ENCODE data around the gene HDDC3. TPM values are rescaled to one million over a fixed set of nuclear protein-coding genes. Genes with fewer than 3 reads are reported as not detected.
"Not testable (repeated sequence)": the region's sequence is repeated elsewhere in the genome, so short reads cannot be mapped to it uniquely, and the experiment has no call there.

Gene HDDC3
- total RNA-seq, 1 experiment from 2014 or later = 51.9 TPM

DNA sequence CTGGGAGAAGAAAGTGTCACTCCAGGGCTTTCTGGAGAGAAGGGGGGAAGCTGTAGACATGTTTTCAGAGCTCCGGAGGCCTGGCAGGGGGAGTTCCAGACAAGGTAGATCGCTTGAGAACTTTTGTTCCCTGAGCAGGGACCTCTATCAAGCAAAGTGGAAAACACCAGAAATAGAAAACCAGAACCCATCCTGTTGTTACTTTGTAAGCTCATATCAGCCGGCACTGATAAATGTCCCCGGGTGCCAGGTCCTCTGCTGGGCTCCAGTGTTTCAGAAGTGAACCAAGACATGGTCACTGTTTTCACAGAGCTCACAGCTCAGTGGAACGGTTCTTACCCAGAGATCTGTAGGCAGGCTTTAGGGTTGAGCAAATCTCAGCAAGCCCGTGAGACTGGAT is 13.5 kb downstream of the HDDC3 start:
- no peaks in the 10 kb centered on the region for H3K9me3 ChIP-seq
- no peak overlapping the region for H3K4me3 ChIP-seq
- no peaks in the 10 kb centered on the region for H3K27me3 ChIP-seq
- no peak for DNase-seq
- peaks cover 36% of the 10 kb centered on the region for H3K36me3 ChIP-seq

DNA sequence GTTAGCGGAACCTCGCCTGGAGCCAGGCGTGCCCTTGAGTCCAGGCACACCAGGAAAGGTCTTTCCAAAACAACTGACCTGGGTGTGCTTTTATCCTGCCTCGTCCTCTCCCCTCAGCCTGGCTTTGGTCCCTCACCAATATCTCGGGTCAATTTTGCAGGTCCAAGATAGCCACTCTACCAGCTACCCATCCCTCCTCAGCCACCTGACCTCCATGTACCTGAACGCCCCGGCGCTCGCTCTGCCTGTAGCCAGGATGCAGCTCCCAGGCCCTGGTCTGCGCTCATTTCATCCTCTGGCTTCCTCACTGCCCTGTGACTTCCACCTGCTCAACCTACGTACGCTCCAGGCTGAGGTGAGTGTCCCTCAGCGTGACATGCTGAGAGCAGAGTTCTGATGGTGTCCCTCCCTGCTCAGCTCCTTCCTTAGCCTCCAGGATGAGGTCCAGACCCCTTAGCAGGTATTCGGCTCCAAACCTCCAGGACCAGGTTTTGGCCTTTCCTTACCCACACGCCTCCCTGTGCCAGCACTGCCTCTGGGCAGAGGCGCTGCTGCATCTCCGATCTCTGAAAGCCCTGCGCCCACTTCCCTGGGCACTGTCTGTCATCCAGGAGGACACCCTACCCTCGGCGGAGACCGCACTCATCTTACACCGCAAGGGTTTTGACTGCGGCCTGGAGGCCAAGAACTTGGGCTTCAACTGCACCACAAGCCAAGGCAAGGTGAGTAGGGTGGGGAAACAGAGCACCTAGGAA is 14.1 kb downstream of the HDDC3 start:
- DNase-seq = no peak

DNA sequence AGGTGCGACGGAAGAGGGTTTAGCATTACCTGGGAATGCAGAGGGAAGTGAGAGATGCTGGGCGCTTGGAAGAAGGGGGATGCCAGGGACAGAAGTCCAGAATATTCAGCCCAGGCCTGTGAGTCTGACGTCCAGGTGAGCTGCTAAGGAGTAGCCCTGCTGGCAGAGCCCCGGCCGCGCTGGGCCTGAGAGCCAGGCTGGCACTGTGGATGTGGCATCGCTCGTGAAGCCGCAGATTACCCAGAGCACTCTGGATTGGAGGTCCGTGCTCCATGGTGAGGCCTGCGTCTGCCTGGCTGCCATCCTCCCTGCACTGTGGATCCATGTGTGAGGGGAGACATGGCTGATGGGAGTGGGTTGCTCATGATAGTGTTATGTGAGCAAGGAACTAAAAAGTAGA is 14.8 kb downstream of the HDDC3 start:
- Histone ChIP-seq H3K9me3 (no peaks in the 10 kb centered on the region), H3K36me3 (peaks cover 43% of the 10 kb centered on the region), H3K4me3 (no peak overlapping the region), H3K27me3 (no peaks in the 10 kb centered on the region)
- DNase-seq = no peak

More for the DNA sequence above, 14.1 kb downstream of the HDDC3 start:
- Histone ChIP-seq H3K9me3 (no peaks in the 10 kb centered on the region), H3K27me3 (no peaks in the 10 kb centered on the region), H3K36me3 (peaks cover 38% of the 10 kb centered on the region), H3K4me3 (no peak overlapping the region)

DNA sequence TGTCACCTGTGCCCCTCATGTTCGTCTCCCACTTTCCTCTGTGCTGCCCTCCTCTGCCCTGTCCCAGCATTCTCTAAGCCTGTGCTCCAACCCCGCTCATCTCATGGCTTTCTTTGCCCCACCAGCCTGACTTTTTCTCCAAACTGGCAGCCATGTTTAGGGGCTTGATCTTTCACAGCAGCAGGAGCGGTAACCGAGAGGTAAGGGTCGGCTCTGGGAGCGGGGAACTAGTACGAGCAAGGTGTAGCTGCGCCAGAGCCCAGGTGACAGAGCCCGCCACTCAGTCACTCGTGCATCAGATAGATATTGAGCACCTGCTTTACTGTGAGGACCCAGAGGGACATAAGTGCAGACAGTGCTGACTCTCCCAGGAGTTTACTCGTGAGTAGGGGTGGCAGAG is 15.9 kb downstream of the HDDC3 start:
- Histone ChIP-seq H3K27me3 (no peaks in the 10 kb centered on the region), H3K36me3 (peaks cover 48% of the 10 kb centered on the region), H3K9me3 (no peaks in the 10 kb centered on the region), H3K4me3 (no peak overlapping the region)
- no peak for DNase-seq

DNA sequence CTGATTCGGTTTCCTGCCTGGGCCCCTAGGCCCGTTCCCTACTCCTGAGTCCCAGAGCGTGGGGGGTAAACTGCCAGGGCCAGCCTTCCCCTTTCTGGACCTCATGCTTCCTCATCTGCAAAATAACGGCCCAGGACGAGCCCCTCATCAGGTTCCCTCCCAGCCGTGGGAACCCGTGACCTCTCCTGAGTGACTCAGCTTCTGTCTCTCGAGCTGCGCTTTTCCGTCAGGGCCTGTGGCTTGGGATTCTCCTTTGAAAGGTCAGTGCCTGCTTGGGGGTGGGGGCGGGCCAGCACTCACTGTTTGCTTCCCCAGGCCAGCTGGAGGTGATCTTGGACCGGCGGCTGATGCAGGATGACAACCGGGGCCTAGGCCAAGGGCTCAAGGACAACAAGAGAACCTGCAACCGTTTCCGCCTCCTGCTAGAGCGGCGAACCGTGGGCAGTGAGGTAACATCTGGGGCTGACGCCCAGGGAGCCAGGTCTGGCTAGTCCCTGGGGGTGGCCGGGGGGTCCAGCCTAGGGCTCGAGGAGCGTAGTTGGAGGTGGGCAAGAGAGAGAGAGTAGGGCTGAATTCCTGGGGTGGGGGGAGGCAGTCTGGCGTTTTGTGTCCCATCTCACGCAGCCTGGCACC is 16.4 kb downstream of the HDDC3 start:
- no peaks in the 10 kb centered on the region for H3K9me3 ChIP-seq
- H3K36me3 ChIP-seq = peaks cover 47% of the 10 kb centered on the region
- no peak overlapping the region for H3K4me3 ChIP-seq
- H3K27me3 ChIP-seq = no peaks in the 10 kb centered on the region
- DNase-seq = no peak

DNA sequence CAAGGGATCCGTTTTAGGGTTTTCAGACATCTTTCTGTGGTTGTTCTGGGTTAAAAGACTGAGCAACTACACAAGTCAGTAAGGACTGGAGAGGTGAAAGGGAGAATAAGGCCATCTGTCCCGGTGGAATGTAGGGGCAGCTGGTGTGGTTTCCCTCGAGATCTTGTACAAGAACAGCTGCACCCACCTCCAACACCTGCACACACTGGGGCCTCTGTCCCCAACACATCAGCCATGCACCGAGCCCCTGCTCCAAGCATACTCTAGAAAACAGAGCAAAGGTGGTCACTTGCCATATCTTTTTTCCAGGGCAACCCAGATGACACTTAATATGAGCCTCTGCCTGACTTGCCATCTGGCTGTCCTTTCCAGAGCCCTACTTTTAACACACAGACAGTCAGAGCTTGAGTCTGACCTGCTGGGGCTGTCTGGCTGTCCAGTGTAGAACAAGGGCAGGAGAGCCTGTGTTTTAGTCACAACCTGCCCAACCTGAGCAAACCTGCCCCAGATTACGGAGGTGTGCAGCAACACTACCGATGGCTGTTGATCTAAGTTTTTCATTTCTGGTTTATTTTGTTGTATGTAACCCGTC is 17.0 kb downstream of the HDDC3 start:
- Histone ChIP-seq H3K9me3 (no peaks in the 10 kb centered on the region), H3K27me3 (no peaks in the 10 kb centered on the region), H3K4me3 (no peak overlapping the region), H3K36me3 (peaks cover 50% of the 10 kb centered on the region)
- DNase-seq = no peak

DNA sequence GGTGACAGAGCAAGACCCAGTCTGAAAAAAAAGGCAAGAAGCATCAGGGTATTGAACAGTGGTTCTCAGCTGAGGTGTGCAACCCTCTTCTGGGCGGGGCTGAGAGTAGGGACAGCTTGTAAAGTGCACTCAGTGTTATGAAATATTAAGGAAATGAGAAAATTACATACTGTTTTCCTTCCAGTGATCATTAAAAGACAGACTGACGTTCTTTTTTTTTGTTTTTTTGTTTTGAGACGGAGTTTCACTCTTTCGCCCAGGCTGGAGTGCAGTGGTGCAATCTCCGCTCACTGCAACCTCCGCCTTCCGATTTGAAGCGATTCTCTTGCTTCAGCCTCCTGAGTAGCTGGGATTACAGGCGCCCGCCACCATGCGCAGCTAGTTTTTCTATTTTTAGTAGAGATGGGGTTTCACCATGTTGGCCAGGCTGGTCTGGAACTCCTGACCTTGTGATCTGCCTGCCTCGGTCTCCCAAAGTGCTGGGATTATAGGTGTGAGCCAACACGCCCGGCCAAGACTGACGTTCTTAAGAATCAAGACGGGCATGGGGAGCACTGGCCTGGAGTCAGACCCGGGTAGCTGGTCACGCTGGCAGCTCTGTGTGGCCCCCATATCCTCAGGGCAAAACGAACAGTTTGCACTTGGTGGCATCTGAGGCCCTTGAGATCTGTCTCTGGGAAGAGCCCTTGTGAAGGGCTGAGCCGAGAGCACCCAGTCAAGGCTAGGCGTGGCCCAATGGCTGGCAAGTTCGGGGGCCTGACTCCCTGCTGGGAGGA is 17.9 kb downstream of the HDDC3 start:
- H3K4me3 ChIP-seq = no peak overlapping the region
- H3K9me3 ChIP-seq = no peaks in the 10 kb centered on the region
- DNase-seq = no peak
- no peaks in the 10 kb centered on the region for H3K27me3 ChIP-seq
- peaks cover 51% of the 10 kb centered on the region for H3K36me3 ChIP-seq

DNA sequence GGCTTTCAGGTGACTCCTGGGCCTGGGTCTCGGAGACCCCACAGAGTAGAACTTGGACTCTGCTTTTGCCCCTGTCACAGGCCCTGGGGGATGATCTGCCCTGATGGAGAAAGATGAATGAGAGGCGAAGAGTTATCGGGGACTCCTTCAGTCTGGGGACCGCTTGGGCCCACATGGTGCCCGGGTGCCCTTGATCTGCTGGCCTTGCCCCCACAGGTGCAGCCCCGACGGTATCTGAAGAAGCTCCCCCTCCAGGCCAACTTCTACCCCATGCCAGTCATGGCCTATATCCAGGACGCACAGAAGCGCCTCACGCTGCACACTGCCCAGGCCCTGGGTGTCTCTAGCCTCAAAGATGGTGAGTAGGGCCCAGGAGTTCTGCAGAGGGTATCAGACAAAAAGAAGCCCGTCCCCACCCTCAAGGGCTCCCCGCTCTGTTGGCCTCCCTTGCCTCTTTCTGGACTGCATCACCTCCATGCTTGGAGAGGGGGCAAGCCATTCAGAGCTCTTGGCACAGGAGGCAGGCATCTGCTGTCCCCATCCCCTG is 18.9 kb downstream of the HDDC3 start:
- peaks cover 42% of the 10 kb centered on the region for H3K36me3 ChIP-seq
- no peak for DNase-seq
- no peaks in the 10 kb centered on the region for H3K9me3 ChIP-seq
- no peak overlapping the region for H3K4me3 ChIP-seq
- no peaks in the 10 kb centered on the region for H3K27me3 ChIP-seq

DNA sequence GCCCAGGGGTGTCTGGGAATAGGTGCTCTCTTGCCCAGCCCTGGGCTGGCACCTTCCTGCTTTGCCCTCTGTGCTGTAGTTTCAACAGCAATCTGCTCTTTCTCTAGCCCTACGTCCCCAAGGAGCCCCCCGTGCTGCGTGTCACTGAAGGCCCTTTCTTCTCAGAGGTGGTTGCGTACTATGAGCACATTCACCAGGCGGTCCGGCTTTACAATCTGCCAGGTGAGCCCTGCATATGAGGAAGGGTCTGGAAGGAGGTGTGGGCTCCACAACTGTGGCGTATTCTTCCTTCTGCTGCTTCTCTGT is 19.6 kb downstream of the HDDC3 start:
- H3K4me3 ChIP-seq = no peak overlapping the region
- peaks cover 38% of the 10 kb centered on the region for H3K36me3 ChIP-seq
- H3K9me3 ChIP-seq = no peaks in the 10 kb centered on the region

DNA sequence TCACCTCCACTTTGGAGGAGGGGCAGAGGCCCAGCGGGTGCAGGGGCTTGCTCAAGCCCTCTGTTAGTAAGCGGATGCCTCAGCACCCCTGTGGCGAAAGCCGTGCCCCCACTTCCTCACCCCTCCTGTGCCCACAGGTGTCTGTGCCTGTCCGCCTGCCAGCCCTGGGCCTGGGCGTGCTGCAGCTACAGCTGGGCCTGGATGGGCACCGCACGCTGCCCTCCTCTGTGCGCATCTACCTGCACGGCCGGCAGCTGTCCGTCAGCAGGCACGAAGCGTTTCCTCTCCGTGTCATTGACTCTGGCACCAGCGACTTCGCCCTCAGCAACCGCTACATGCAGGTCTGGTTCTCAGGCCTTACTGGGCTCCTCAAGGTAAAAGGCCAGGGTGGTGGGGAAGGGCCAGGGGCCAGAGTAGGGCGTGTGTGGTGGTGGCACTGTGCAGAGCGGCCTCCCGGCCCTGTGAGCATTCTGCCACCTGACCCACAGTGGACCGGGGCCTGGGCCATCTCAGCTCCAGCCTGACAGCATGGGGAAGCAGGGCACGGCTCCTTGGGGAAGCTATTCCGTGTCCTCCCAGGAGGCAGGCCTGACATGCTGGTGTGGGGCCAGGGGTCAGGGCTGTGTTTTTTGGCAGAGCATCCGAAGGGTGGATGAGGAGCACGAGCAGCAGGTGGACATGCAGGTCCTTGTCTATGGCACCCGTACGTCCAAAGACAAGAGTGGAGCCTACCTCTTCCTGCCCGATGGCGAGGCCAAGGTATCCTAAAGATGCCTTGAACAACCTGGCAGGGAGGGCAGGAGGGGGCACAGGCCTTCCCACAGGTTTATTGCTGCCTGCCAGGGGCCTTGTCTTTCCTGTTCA is 20.2 kb downstream of the HDDC3 start:
- no peak for DNase-seq
- Histone ChIP-seq H3K36me3 (peaks cover 44% of the 10 kb centered on the region), H3K4me3 (no peak overlapping the region), H3K9me3 (no peaks in the 10 kb centered on the region), H3K27me3 (no peaks in the 10 kb centered on the region)

More for the DNA sequence above, 19.6 kb downstream of the HDDC3 start:
- DNase-seq = no peak
- no peaks in the 10 kb centered on the region for H3K27me3 ChIP-seq

DNA sequence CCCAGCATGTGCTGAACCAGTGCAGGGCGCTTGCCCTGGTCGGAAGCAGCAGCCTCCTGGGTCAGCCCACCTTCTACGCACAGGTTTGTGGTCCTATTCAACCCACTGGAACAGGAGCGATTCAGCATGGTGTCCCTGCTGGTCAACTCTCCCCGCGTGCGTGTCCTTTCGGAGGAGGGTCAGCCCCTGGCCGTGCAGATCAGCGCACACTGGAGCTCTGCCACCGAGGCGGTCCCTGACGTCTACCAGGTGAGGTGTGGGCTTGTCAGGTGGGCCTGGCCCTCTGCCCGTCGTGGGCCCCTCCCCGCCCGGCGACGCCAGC is 21.1 kb downstream of the HDDC3 start:
- DNase-seq = no peak
- Histone ChIP-seq H3K4me3 (no peak overlapping the region), H3K36me3 (peaks cover 52% of the 10 kb centered on the region), H3K27me3 (no peaks in the 10 kb centered on the region), H3K9me3 (no peaks in the 10 kb centered on the region)

DNA sequence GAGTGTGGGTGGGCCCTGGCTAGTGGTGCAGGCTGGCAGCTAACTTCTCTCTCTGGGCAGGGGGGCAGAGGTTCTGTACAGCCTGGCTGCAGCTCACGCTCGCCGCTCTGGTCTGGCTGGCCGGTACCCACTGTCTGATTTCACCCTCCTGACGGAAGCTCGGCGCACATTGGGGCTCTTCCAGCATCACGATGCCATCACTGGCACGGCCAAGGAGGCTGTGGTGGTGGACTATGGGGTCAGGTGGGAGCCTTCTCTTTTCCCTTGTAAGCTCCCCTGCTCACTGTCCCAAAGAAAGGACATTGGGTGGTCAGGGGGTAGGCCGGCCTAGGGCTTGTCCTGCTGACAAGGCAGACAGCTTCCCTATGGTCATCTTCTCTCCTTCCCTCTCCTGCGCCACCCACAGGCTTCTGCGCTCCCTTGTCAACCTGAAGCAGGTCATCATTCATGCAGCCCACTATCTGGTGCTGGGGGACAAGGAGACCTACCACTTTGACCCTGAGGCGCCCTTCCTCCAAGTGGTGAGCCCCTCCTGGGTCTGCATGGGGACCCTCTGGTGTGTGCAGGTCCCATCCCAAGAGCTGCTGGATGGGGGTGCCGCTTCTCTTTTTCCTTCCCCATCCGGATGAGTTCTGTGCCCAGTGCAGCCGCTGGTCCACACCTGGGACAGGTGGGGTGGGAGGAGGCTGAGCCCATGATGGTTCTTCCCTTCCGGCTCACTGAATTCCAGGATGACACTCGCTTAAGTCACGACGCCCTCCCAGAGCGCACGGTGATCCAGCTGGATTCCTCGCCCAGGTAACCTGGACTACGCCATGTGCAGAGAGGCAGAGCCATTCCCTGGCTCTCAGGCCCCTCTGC is 21.7 kb downstream of the HDDC3 start:
- no peak for DNase-seq
- H3K9me3 ChIP-seq = no peaks in the 10 kb centered on the region
- H3K4me3 ChIP-seq = no peak overlapping the region
- H3K36me3 ChIP-seq = peaks cover 53% of the 10 kb centered on the region
- H3K27me3 ChIP-seq = no peaks in the 10 kb centered on the region

DNA sequence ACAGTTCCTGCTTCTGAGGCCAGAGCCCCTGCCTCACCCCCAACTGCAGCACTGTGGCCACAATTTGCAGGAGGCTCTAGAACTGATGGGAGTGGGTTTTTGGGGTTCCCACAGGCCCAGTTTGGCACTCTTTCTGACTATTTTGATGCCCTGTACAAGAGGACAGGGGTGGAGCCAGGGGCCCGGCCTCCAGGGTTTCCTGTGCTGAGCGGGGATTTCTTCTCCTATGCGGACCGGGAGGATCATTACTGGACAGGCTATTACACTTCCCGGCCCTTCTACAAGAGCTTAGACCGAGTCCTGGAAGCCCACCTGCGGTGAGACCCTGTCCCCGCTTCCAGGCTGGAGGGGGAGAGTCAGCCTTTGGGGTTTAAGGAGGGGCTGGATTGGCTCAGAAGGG is 22.4 kb downstream of the HDDC3 start:
- Histone ChIP-seq H3K36me3 (peaks cover 55% of the 10 kb centered on the region), H3K9me3 (no peaks in the 10 kb centered on the region)

DNA sequence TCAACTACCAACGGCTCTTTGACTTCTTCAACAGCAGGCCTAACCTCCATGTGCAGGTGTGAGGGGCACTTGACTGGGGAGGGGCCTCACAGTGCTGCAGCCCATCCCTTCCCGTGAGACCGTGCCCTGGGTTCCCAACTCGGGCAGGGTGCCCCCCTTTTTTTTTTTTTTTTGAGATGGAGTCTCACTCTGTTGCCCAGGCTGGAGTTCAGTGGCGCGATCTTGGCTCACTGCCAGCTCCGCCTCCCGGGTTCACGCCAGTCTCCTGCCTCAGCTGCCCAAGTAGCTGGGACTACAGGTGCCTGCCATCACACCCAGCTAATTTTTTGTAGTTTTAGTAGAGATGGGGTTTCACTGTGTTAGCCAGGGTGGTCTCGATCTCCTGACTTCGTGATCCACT is 22.9 kb downstream of the HDDC3 start:
- not testable (repeated sequence) for H3K4me3 ChIP-seq, DNase-seq, H3K9me3 ChIP-seq, H3K27me3 ChIP-seq
- H3K36me3 ChIP-seq = peaks cover 59% of the 10 kb centered on the region

More for the DNA sequence above, 22.4 kb downstream of the HDDC3 start:
- H3K4me3 ChIP-seq = no peak overlapping the region
- no peaks in the 10 kb centered on the region for H3K27me3 ChIP-seq
- DNase-seq = no peak

DNA sequence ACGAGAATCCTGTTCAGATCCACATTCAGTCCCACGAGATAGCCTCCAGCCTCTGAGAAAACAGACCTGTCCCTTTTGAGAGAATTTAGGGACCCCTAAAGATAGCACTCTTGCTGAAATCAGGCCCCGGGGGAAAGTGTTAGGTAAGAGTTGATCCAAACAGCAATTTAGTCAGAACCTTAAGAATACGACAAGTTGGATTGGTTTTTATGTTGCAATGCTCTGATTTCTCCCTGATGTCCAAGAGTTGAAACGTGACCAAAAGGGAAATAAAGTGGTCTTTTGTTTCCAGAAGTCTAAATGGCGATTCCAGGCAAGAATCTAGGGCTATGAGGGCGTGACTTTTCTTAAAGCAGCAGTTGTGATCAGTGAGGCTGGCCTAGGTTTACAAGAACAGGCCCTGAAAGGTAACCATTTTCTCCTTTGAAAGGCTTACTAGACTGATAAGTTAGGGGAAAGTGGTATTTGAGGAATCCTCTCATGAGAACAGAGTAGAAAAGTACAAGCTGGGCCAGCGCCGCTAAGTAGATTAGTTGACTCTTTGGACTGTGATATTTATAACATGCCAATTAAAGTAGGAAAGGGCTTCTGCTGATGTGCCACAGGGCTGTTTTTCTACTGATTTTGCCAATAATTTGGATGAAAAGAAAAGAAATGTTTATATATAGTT is 24.4 kb downstream of the HDDC3 start:
- no peak for DNase-seq
- Histone ChIP-seq H3K4me3 (no peak overlapping the region), H3K9me3 (no peaks in the 10 kb centered on the region), H3K36me3 (peaks cover 55% of the 10 kb centered on the region), H3K27me3 (no peaks in the 10 kb centered on the region)

All from MG63 (cell line).